DMS153 (cell line): Measurements from ENCODE around the gene CD1B.
"Not testable (repeated sequence)": the region's sequence is repeated elsewhere in the genome, so short reads cannot be mapped to it uniquely, and the experiment has no call there.

Experiments
- DNase-seq: peaks from one replicate; lab custom pipeline; 2025; lab: John Stamatoyannopoulos, UW

Gene CD1B

DNA sequence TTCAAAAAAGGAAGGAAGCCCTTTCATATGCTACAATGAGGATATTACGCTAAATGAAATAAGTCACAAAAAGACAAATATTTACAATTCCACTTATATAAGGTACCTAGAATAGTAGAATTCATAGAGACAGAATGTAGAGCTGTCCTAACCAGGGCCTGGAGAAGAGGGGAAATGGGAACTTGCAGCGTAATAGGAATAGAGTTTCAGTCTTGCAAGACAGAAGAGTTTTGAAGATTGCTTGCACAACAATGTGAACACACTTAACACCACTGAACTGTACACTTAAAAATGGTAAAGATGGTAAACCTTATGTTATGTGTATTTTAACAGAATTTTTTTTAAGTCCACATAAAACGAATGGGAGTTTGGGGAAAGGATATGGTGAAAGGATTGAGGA is 2.9 kb downstream of the CD1B start:
- DNase-seq, result no peak

DNA sequence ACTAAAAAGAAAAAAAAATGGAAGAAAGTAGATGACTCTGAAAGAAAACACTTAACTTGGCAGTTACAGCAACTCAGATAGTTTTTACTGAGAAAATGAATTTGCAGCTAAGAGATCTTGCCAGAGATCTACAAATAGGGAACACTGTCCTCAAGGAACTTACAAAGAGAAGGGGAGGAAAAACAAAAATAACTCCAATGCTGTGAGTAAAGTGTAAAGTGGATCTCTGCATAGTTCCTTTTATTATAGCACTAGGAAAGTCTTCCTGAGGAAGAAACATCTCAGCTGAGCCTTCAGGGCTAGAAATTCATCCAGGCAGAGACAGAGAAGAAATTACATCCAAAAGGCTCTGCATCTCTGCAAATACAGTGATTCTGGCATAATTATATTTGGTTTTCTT is 3.9 kb downstream of the CD1B start:
- DNase-seq, result no peak

DNA sequence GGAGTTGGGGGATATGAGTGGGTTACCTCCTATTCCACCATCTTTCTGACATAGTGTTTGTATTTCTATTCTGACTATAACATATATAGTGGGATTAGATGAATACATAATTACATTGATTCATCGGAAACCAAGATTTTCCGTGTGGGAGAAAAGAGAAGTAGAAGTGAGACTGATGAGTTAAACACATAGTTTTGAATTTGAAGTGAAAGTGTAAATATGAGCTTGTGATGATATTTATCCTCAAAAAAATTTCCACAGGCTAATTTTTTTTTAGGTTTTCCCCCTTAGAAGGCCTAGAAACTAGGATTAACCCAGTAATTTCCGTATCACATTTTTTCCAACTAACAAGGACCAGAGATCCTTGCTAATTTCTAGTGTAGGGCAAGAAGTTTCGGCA is 6.9 kb downstream of the CD1B start:
- no peak for DNase-seq

DNA sequence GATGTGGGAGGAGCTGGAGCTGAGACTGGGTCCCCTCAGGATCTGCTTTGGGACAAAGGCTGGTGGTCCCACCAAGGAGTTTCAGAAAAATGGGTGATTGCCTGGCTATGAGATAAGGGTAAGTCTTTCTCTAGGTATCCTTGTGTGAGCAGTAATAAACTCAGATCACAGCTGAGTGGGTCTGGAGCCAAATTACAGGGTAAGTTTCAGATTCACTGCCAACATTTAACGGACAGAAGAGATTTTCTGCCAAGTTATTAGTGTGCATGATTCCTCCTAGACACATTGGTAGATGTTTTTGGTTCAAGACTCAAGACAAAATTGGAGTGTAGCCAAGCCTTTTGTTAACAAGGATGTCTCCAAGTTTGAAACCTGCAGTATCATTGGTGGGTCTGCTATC is 7.5 kb downstream of the CD1B start:
- no peak for DNase-seq

DNA sequence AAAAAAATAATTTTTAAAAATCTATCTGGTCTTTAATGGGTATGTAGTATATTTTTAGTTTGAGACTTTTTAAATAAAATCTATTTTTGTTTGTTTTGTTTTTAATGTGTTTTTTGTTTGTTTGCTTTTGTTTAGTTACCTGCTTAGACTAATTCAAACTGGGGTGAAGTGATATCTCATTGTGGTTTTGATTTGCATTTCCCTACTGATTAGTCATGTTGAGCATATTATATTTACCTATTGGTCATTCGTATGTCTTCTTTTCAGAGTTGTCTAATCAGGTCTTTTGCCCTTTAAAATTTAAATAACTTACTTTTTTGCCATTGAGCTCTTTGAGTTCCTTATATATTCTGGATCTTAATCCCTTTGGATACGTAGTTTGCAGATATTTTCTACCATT is 20.3 kb downstream of the CD1B start:
- no peak for DNase-seq

DNA sequence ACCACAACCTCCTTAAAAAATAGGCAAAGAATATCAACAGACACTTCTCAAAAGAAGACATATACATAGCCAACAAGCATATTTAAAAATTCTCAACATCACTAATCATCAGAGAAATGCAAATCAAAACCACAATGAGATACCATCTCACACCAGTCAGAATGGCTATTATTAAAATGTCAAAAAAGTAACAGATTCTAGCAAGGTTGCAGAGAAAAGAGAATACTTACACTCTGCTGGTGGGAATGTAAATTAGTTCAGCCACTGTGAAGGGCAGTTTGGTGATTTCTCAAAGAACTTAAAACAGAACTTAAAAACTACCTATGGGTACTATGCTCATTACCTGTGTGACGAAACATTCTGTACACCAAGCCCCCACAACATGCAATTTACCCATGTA is 20.7 kb downstream of the CD1B start:
- no peak for DNase-seq

DNA sequence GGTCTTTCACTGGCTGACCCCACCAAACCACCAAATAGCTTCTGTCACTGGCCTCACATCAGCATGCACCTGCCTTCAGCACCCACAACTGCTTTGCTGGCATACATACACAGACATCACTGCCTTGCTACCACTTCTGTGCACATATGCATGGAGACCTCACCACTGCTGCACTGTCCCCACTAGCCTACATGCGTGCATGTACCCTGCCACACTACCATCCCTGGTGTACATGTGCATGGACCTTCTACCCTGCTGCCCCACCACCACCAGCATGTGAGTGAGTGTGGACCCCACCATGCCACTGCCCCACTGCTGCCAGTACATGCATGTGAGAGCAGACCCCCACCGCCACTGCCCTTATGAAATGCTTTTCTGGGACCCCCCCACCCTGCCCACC is 35.5 kb downstream of the CD1B start:
- DNase-seq, result no peak

DNA sequence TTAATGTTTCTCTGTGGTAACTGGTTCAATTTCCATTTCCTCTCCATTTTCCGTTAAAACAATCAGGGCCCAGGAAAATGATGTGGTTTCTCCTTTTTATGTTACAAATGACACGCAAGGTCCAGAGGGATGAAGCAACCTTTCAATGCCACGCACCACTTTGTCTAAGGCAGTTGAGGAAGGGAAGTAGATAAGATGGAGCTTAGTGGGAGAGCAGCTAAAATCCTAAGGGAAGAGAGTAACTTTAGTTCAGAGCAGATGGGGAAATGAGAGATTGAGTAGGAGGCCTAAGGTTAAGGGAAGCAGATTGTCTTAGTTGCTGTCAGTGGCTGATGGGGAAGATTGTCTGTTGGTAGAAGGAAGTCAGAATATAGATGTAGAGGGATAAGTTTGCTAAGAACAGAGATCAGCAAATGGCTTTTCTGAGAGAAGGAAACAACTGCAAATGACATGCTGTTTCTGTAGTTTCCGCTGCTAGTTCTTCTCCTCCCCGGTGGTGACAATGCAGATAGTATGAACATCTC is 40.9 kb downstream of the CD1B start:
- DNase-seq, result no peak

DNA sequence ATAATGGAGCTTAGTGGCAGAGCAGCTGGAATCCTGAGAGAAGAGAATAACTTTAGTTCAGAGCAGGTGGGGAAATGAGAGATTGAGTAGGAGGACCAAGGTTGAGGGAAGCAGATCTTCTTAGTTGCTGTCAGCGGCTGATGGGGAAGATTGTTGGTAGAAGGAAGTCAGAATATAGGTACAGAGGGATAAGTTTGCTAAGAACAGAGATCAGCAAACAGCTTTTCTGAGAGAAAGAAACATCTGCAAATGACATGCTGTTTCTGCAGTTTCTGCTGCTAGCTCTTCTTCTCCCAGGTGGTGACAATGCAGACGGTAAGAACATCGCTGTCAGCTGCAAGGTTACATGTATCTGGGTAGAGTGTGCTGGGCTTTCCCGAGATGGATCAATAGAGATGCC is 41.5 kb downstream of the CD1B start, which contains the start of gene CD1C:
Gene CD1C (plus strand): TSS at position 113 of the 400 bp plus-strand sequence. CDS start 142 bp downstream, at position 255.
- DNase-seq, result no peak

DNA sequence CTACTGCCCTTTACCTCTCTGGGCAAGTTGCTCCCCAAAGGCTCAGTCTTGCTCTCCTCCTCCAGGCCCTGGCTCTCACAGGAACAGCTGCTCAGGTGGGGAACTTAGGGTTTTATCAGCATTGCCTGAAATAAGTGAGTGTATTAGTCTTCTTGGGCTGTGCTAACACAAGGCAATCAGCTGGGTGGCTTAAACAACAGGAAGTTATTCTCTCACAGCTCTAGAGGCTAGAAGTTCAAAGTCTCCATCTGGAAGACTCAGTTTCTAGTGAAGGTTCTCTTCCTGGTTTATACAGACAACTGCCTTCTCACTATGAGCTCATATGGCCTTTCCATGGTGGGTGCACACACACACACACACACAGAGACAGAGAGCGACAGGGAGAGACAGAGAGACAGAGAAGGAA is 44.4 kb downstream of the CD1B start:
- no peak for DNase-seq

DNA sequence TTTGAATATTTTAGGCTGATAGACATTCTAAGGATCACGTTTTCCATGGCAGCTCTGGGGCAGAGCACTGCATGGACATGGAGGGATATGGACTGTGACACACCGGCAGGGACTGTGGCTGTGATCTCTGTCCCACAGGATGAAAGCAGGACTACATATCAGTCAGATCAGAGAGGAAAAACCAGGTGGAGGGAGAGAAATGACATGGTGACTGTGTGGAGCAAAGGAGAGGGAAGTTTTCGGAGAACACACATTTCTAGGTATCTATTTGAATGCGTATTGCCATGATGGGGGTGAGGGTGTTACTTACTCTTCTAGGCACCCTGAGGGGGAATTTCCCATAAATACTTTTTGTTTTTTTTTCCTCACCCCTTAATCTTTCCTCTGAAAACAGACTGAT is 44.8 kb downstream of the CD1B start:
- DNase-seq, result no peak

DNA sequence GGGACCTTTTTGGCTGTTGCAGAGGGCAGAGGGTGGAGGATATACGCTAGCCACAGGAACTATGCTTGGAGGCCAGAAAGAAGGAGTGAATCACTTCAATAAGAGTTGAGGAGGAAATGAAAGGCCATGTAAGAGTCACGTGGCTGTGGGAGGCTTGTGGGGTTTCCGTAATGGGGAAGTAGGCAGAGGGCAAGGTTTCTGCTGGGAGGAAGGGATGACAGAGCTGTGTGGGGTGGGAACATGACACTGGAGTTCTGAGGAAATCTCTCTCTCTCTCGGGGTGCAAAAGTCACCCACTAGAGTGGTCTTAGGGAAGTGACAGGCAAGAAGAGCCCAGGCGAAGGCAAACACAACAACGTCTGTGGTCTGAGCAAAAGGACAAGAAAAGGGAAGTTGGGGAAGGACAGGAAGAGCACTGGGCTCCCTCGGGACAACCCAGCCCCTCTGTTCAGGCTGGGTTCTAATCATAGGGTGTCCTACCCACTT is 45.5 kb downstream of the CD1B start:
- DNase-seq, result no peak

DNA sequence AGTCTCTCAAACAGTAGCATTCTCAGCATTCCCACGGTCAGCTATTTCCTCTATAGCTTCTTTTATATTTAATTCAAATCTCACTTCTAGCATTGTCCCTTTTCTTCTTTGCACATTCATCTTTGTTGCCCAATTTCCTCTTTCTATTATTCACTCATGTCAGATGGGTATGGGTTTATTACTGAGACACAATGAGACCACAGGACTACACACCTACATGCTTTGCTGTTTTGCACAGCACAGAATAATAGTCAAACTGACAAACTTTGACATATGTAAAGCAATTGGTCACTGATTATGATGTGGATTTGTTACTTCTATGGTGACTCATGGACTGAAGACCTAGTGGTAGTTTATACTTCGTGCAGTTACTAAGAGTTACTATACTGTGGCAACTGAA is 47.4 kb downstream of the CD1B start:
- DNase-seq, result no peak

DNA sequence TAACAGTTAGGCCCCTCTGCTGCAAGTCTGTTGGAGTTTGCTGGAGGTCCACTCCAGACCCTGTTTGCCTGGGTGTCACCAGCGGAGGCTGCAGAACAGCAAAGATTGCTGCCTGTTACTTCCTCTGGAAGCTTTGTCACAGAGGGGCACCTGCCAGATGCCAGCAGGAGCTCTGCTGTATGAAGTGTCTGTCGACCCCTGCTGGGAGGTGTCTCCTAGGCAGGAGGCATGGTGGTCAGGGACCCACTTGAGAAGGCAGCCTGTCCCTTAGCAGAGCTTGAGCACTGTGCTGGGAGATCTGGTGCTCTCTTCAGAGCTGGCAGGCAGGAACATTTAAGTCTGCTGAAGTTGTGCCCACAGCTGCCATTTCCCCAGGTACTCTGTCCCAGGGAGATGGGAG is 48.9 kb downstream of the CD1B start:
- not testable (repeated sequence) for DNase-seq
